Mesothelial cell of epicardium (in vitro differentiated cells): ENCODE measurements around the gene XAF1. TPM values are rescaled to one million over a fixed set of nuclear protein-coding genes. Genes with fewer than 3 reads are reported as not detected.
A peak's percentile ranks its signal among the peaks of the same experiment; 100 is the strongest.

Experiments
- DNase-seq, 2 experiments: peaks; one replicate each; pipeline ENCODE4 v3.0.0; 2021; ENCODE audit warnings: low spot score in 2 of 2; ENCODE audit not compliant: unreplicated experiment in 2 of 2
- H3K27ac Mint-ChIP-seq: 2 replicates; pipeline ENCODE4 v1.8.0; 2021; ENCODE audit warnings: mixed read lengths
- H3K27me3 Mint-ChIP-seq: 2 replicates; pipeline ENCODE4 v1.8.0; 2021; ENCODE audit warnings: low read depth, mixed read lengths
- H3K36me3 Mint-ChIP-seq: 2 replicates; pipeline ENCODE4 v1.8.0; 2021; ENCODE audit warnings: mixed read lengths
- H3K4me1 Mint-ChIP-seq: 2 replicates; pipeline ENCODE4 v1.8.0; 2021; ENCODE audit warnings: mixed read lengths
- H3K4me3 Mint-ChIP-seq: 2 replicates; pipeline ENCODE4 v1.8.0; 2021; ENCODE audit warnings: mild to moderate bottlenecking, moderate library complexity, mixed read lengths
- H3K9me3 Mint-ChIP-seq: 2 replicates; pipeline ENCODE4 v1.8.0; 2021; ENCODE audit warnings: mixed read lengths
- total RNA-seq: library from RNA; stranded (reverse); gene quantifications from 3 replicates; pipeline ENCODE4 v1.2.1, GENCODE V29; 2021
- TF ChIP-seq, protein P1 (sequence below): fragments of 200-600 bp; sonication (generic); IDR thresholded peaks from one replicate; pipeline ENCODE4 v1.5.0; 2021; ENCODE audit warnings: antibody characterized with exemption; ENCODE audit not compliant: unreplicated experiment

The XAF1 gene
- total RNA-seq, 1 donor from 2014 or later, result 8.1 TPM

DNA sequence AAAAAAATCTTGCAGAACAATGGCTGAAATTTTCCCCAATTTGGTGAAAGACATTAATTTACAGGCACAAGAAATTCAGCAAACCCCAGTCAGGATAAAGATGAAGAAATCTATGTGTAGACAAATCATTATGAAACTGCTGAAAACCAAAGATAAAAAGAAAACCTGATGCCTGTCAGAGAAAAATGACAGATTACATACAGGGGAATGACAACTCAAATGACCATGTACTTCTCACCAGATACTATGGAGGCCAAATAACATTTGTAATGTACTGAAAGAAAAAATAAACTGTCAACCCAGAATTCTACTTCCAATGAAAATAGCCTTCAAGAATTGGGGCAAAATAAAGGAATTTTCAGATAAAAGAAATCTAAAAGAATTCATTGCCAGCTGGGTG, 7.2 kb upstream of the XAF1 start:
- Mint-ChIP-seq H3K27ac (no peak overlapping the region), H3K36me3 (no peaks in the 10 kb centered on the region), H3K4me1 (peaks cover 10% of the 10 kb centered on the region), H3K27me3 (peaks cover 36% of the 10 kb centered on the region), H3K4me3 (no peak overlapping the region), H3K9me3 (peaks cover 9% of the 10 kb centered on the region)
- no peak for DNase-seq
- TF ChIP-seq, protein P1, sequence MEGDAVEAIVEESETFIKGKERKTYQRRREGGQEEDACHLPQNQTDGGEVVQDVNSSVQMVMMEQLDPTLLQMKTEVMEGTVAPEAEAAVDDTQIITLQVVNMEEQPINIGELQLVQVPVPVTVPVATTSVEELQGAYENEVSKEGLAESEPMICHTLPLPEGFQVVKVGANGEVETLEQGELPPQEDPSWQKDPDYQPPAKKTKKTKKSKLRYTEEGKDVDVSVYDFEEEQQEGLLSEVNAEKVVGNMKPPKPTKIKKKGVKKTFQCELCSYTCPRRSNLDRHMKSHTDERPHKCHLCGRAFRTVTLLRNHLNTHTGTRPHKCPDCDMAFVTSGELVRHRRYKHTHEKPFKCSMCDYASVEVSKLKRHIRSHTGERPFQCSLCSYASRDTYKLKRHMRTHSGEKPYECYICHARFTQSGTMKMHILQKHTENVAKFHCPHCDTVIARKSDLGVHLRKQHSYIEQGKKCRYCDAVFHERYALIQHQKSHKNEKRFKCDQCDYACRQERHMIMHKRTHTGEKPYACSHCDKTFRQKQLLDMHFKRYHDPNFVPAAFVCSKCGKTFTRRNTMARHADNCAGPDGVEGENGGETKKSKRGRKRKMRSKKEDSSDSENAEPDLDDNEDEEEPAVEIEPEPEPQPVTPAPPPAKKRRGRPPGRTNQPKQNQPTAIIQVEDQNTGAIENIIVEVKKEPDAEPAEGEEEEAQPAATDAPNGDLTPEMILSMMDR, result no peak

DNA sequence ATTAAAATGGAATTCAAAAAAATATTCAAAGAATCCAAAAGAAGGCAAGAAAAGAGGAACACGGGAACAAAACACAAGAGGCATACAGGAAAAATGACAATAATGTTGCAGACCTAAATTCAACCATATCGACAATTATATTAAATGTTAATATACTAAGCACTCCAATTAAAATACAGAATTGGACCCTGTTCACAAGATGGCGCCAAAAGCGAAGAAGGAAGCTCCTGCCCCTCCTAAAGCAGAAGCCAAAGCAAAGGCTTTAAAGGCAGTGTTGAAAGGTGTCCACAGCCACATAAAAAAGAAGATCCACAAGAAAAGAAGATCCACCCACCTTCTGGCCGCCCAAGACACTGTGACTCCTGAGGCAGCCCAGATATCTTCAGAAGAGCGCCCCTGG, 6.3 kb upstream of the XAF1 start:
- no peak for DNase-seq
- Mint-ChIP-seq H3K4me3 (no peak overlapping the region), H3K9me3 (peaks cover 9% of the 10 kb centered on the region), H3K4me1 (peaks cover 13% of the 10 kb centered on the region), H3K36me3 (no peaks in the 10 kb centered on the region), H3K27me3 (peaks cover 29% of the 10 kb centered on the region), H3K27ac (no peak overlapping the region)
- TF ChIP-seq, protein P1, result no peak

DNA sequence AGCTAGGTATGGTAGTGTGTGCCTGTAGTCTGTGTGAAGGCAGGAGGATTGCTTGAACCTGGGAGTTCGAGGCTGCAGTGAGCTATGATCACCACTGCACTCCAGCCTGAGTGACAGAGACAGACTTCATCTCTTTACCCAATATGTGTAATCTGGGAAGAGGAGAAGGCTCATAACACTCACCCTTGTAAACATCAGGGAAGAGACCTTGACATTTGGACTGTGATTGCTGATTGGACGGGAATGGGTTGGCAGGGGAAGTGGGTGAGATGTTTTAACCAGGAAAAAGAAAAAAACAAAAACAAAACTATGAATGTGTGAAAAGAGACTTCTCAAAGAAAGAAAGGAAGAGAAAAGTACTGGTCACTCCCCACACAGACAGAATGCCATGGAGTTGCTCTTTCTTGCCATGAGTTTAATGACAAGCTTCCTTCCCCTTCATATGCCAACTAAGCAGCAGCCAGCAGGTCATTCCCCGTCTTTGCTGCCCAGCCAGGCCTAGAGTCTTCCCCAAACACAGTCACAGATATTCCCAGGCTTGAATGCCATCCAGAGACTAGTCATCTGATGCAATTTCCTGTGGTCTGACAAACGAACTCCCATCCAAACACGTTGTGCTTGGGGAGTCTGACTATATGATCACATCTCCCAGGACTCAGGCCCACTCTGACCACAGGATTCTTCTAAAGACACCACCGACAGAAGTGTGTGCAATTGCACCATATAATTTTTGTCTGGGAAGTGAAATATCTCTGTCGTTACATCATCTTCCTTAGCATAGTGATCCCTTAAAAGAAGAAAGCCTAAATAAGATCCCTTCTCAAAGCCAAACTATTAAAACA, 3.6 kb upstream of the XAF1 start:
- peaks cover 9% of the 10 kb centered on the region for H3K9me3 Mint-ChIP-seq
- DNase-seq, result no peak
- H3K27ac Mint-ChIP-seq, result peak overlapping the region; percentile 95
- H3K4me3 Mint-ChIP-seq, result no peak overlapping the region
- H3K4me1 Mint-ChIP-seq, result peaks cover 15% of the 10 kb centered on the region
- TF ChIP-seq, protein P1, result no peak
- H3K36me3 Mint-ChIP-seq, result no peaks in the 10 kb centered on the region
- peaks cover 22% of the 10 kb centered on the region for H3K27me3 Mint-ChIP-seq

DNA sequence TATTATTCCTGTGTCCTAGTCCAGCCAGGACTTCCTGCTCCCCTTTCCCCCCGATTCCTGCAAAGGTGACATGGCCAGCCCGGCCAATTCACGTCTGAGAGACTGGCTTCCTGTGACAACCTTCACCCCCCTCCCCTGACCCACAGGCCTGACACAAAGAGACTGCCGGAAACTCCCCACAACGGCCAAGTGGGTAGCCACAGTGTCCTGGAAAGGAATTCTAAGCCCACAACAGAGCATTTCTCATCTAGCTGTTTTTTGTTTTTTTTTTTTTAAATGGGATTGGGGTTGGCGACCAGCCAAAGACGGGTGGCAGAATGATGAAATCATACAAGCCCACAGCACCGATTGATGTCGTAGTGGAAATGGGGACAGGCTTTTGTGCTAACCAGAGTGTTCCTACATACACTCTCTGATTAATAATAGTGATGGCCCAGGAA, 2.8 kb upstream of the XAF1 start:
- peak overlapping the region; percentile 95 for H3K27ac Mint-ChIP-seq
- H3K4me1 Mint-ChIP-seq, result peaks cover 15% of the 10 kb centered on the region
- no peak overlapping the region for H3K4me3 Mint-ChIP-seq
- peak in 1 of 2 experiments; percentile 56 for DNase-seq
- peaks cover 22% of the 10 kb centered on the region for H3K27me3 Mint-ChIP-seq
- H3K9me3 Mint-ChIP-seq, result peaks cover 7% of the 10 kb centered on the region
- TF ChIP-seq, protein P1, result no peak
- no peaks in the 10 kb centered on the region for H3K36me3 Mint-ChIP-seq

DNA sequence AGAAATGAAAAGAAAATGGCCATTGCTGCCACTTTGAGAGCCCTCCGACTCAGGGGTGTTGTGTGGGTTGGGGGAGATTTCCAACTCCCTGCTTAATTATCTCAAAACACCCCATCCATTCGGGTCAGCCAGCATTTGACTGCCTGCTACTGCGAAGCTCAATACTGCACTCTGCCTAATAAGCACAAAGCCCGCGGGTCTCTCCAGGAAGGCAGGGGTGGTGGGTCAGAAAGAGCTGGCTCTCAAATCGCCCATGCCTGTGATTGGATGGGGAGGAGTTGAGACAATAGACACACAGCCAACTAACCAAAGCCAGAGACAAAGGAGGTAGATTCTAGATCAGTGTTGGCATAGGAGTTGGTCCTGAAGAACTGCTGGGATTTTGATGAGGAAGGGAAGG, 2.3 kb upstream of the XAF1 start:
- Mint-ChIP-seq H3K4me3 (no peak overlapping the region), H3K27ac (peak overlapping the region; percentile 48), H3K4me1 (peaks cover 15% of the 10 kb centered on the region), H3K36me3 (no peaks in the 10 kb centered on the region), H3K9me3 (peaks cover 4% of the 10 kb centered on the region), H3K27me3 (peaks cover 25% of the 10 kb centered on the region)
- DNase-seq, result no peak
- TF ChIP-seq, protein P1, result no peak
